Measurements from ENCODE around the gene GPR55.

GPR55 gene

GRCh38 chr2:230964136-230964730, 39.2 kb upstream of the GPR55 start:
- TF ChIP-seq EZH2phosphoT487 (IDR thresholded peaks at IDR 0.05; ENCODE audit: low read length) (no peak), EZH2 (optimal IDR thresholded peaks at IDR 0.05; ENCODE audit: low read depth, low read length) (no peak)
- TF ChIP-seq, protein P1, sequence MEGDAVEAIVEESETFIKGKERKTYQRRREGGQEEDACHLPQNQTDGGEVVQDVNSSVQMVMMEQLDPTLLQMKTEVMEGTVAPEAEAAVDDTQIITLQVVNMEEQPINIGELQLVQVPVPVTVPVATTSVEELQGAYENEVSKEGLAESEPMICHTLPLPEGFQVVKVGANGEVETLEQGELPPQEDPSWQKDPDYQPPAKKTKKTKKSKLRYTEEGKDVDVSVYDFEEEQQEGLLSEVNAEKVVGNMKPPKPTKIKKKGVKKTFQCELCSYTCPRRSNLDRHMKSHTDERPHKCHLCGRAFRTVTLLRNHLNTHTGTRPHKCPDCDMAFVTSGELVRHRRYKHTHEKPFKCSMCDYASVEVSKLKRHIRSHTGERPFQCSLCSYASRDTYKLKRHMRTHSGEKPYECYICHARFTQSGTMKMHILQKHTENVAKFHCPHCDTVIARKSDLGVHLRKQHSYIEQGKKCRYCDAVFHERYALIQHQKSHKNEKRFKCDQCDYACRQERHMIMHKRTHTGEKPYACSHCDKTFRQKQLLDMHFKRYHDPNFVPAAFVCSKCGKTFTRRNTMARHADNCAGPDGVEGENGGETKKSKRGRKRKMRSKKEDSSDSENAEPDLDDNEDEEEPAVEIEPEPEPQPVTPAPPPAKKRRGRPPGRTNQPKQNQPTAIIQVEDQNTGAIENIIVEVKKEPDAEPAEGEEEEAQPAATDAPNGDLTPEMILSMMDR (IDR thresholded peaks at IDR 0.05; ENCODE audit: low read length), result no peak
- DNase-seq, result no peak
- no peaks in the 10 kb centered on the region for H3K9me2 ChIP-seq (replicated peaks; ENCODE audit: insufficient read depth, low read length)
- no peak overlapping the region for H3K4me3 ChIP-seq (ENCODE audit: low read length)
- H3K4me2 ChIP-seq (ENCODE audit: low read depth, low read length), result no peak overlapping the region
- no peak overlapping the region for H3K27ac ChIP-seq (ENCODE audit: low read length)
- no peaks in the 10 kb centered on the region for H3K27me3 ChIP-seq (replicated peaks; ENCODE audit: insufficient read depth, low read length)
- no peaks in the 10 kb centered on the region for H3F3A ChIP-seq (ENCODE audit: insufficient read depth, low read length)
- H4K20me1 ChIP-seq (ENCODE audit: insufficient read depth, low read length), result no peaks in the 10 kb centered on the region
- no peaks in the 10 kb centered on the region for H3K9me3 ChIP-seq (replicated peaks; ENCODE audit: insufficient read depth, low read length)
- H2AFZ ChIP-seq (ENCODE audit: low read length), result no peak overlapping the region
- no peaks in the 10 kb centered on the region for H3K79me2 ChIP-seq (ENCODE audit: low read length)
- no peak overlapping the region for H3K9ac ChIP-seq (ENCODE audit: low read length)
- H3K4me1 ChIP-seq (ENCODE audit: low read length), result no peaks in the 10 kb centered on the region
- H3K36me3 ChIP-seq (replicated peaks; ENCODE audit: insufficient read depth, low read length), result no peaks in the 10 kb centered on the region

GRCh38 chr2:230961091-230961491, 36.0 kb upstream of the GPR55 start:
- peaks cover 18% of the 10 kb centered on the region for H3F3A ChIP-seq (ENCODE audit: insufficient read depth, low read length)
- no peaks in the 10 kb centered on the region for H3K36me3 ChIP-seq (replicated peaks; ENCODE audit: insufficient read depth, low read length)
- no peaks in the 10 kb centered on the region for H3K9me3 ChIP-seq (replicated peaks; ENCODE audit: insufficient read depth, low read length)
- H2AFZ ChIP-seq (ENCODE audit: low read length), result no peak overlapping the region
- no peak overlapping the region for H3K9ac ChIP-seq (ENCODE audit: low read length)
- H3K9me2 ChIP-seq (replicated peaks; ENCODE audit: insufficient read depth, low read length), result no peaks in the 10 kb centered on the region
- DNase-seq, result no peak
- H3K79me2 ChIP-seq (ENCODE audit: low read length), result no peaks in the 10 kb centered on the region
- no peak overlapping the region for H3K27ac ChIP-seq (ENCODE audit: low read length)
- 0 out of 2 replicates have a peak, but pooled peaks cover 3% of the 10 kb centered on the region for H3K4me1 ChIP-seq (ENCODE audit: low read length)
- H3K27me3 ChIP-seq (replicated peaks; ENCODE audit: insufficient read depth, low read length), result no peaks in the 10 kb centered on the region
- TF ChIP-seq EZH2phosphoT487 (IDR thresholded peaks at IDR 0.05; ENCODE audit: low read length) (no peak), EZH2 (optimal IDR thresholded peaks at IDR 0.05; ENCODE audit: low read depth, low read length) (no peak)
- TF ChIP-seq, protein P1 (IDR thresholded peaks at IDR 0.05; ENCODE audit: low read length), result no peak
- H4K20me1 ChIP-seq (ENCODE audit: insufficient read depth, low read length), result no peaks in the 10 kb centered on the region
- H3K4me2 ChIP-seq (ENCODE audit: low read depth, low read length), result no peak overlapping the region
- H3K4me3 ChIP-seq (ENCODE audit: low read length), result no peak overlapping the region

DNA sequence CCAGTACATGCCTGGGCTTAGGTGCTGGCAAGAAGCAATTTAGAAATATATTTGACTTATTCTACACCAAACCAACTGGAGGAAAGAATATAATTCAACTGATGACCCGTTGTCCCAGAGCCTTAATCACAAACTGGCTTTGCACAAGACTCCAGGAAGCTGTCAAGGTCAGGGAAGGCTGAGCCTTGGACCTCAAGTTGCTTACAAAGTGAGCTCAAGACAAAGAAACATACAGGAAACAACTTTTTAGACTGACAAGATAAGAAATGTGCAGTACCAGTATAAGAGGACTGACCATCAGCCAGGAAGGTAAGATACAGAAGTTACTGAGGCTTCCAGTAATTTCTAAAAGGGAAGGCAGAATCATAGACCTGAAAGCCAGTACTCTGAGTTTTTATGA, 35.0 kb upstream of the GPR55 start:
- Histone ChIP-seq H3K27me3 (replicated peaks; ENCODE audit: insufficient read depth, low read length) (no peaks in the 10 kb centered on the region), H3K27ac (ENCODE audit: low read length) (no peak overlapping the region), H2AFZ (ENCODE audit: low read length) (no peak overlapping the region), H3K36me3 (replicated peaks; ENCODE audit: insufficient read depth, low read length) (no peaks in the 10 kb centered on the region), H3K4me1 (ENCODE audit: low read length) (0 out of 2 replicates have a peak, but pooled peaks cover 3% of the 10 kb centered on the region), H3K4me2 (ENCODE audit: low read depth, low read length) (no peak overlapping the region), H3K79me2 (ENCODE audit: low read length) (no peaks in the 10 kb centered on the region), H3K9me2 (replicated peaks; ENCODE audit: insufficient read depth, low read length) (no peaks in the 10 kb centered on the region), H4K20me1 (ENCODE audit: insufficient read depth, low read length) (no peaks in the 10 kb centered on the region), H3K9me3 (replicated peaks; ENCODE audit: insufficient read depth, low read length) (no peaks in the 10 kb centered on the region), H3F3A (ENCODE audit: insufficient read depth, low read length) (peaks cover 18% of the 10 kb centered on the region), H3K4me3 (ENCODE audit: low read length) (no peak overlapping the region), H3K9ac (ENCODE audit: low read length) (no peak overlapping the region)
- DNase-seq, result no peak
- TF ChIP-seq, protein P1 (IDR thresholded peaks at IDR 0.05; ENCODE audit: low read length), result no peak
- TF ChIP-seq EZH2 (optimal IDR thresholded peaks at IDR 0.05; ENCODE audit: low read depth, low read length) (no peak), EZH2phosphoT487 (IDR thresholded peaks at IDR 0.05; ENCODE audit: low read length) (no peak)
